GM13976 (cell line): ENCODE measurements around the gene VAMP2.

Source experiments
- DNase-seq: peaks from one replicate; pipeline ENCODE4 v3.0.0; 2012; ENCODE audit warnings: low spot score
- in situ Hi-C: fragments of 300-500 bp; cut with MboI; formaldehyde crosslinking; loops from one replicate; pipeline ENCODE4 v1.12.0; 2022; ENCODE audit warnings: low sequenced_read_pairs, mixed read lengths, inconsistent platforms; ENCODE audit not compliant: unreplicated experiment
- TF ChIP-seq, protein P1 (sequence below): IDR thresholded peaks from 2 replicates; pipeline ENCODE4 v1.5.1; 2012; ENCODE audit warnings: borderline replicate concordance, mild to moderate bottlenecking; ENCODE audit not compliant: insufficient read depth; ENCODE audit errors: extremely low read depth, missing control alignments, control extremely low read depth

VAMP2 gene

DNA sequence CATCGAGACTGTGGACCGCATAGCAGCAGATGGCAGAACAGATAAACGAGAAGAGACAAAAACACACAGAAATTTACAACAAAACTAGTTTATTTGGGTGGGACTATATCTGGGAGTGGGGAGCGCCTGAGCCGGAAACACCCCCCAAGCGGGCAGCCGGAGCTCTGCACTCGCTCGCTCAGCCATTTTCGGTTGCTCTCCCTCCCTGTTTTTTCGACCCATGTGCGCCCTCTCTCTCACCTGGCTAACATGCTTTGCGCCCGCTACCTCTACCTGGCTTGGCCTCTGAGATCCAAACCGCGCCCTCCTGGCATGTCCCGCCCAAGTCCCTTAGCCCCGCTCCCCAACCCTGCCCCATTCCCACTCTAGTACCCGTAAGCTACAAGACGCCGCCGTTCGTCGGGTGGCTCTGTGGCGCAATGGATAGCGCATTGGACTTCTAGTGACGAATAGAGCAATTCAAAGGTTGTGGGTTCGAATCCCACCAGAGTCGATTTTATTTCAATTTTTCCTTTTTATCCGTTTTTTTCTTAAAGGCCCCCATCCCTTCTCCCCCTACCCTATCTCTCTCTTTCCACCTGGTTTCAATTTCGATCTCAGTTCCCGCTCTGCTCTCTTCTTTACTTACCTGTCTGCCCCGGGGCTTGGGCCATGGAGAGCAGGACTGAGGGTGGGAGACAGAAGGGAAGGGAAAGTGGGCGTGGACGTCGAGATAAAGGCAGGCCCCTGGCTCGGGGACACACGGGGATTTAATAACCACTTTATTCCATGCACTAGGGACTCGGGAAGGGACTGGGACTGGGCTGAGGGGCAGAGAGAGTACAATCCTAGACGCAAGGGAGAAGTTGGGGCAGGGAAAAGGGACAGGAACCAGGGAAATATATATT is 42.0 kb downstream of the VAMP2 start:
- DNase-seq: peak; percentile 71
- TF ChIP-seq, protein P1, sequence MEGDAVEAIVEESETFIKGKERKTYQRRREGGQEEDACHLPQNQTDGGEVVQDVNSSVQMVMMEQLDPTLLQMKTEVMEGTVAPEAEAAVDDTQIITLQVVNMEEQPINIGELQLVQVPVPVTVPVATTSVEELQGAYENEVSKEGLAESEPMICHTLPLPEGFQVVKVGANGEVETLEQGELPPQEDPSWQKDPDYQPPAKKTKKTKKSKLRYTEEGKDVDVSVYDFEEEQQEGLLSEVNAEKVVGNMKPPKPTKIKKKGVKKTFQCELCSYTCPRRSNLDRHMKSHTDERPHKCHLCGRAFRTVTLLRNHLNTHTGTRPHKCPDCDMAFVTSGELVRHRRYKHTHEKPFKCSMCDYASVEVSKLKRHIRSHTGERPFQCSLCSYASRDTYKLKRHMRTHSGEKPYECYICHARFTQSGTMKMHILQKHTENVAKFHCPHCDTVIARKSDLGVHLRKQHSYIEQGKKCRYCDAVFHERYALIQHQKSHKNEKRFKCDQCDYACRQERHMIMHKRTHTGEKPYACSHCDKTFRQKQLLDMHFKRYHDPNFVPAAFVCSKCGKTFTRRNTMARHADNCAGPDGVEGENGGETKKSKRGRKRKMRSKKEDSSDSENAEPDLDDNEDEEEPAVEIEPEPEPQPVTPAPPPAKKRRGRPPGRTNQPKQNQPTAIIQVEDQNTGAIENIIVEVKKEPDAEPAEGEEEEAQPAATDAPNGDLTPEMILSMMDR: peak; percentile 12
- in situ Hi-C loops: no loop called here

DNA sequence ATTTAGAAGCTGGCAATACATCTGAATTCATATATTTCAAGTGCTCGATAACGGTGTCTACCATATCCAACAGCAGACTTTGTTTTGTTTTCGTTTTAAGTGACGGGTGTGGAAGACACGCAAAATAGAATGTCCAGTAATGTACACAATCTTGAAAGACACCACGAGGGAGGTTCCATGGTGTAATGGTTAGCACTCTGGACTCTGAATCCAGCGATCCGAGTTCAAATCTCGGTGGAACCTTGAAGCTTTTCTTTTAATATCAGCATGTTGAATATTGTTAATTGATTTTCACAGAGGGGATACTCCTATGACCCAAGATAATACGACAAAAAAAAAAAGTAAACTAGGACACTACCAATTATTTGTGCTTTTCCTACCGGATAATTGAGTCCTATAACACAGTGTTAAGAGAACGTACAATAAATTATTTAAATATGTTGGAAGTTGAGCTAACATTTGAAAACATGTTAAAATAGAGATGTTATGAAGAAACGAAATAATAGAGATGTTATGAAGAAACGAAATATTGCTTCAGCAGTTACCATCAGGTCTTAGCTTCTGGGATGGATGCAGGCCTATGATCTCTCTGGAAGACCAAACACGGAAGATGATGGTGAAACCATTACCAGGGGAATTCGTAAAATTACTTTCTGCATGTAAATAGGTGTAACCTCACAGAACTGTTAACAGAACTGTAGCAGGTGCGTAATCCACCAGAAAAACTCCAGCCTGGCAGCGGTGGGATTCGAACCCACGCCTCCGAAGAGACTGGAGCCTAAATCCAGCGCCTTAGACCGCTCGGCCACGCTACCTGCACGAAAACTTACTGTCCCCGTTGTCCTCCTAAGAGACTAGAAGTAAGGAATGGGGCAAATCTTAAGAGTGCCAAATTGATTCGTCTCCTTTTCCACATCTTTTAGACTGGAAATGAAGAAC is 42.9 kb downstream of the VAMP2 start:
- TF ChIP-seq, protein P1: no peak
- in situ Hi-C loops: no loop called here
- peak; percentile 67 for DNase-seq

DNA sequence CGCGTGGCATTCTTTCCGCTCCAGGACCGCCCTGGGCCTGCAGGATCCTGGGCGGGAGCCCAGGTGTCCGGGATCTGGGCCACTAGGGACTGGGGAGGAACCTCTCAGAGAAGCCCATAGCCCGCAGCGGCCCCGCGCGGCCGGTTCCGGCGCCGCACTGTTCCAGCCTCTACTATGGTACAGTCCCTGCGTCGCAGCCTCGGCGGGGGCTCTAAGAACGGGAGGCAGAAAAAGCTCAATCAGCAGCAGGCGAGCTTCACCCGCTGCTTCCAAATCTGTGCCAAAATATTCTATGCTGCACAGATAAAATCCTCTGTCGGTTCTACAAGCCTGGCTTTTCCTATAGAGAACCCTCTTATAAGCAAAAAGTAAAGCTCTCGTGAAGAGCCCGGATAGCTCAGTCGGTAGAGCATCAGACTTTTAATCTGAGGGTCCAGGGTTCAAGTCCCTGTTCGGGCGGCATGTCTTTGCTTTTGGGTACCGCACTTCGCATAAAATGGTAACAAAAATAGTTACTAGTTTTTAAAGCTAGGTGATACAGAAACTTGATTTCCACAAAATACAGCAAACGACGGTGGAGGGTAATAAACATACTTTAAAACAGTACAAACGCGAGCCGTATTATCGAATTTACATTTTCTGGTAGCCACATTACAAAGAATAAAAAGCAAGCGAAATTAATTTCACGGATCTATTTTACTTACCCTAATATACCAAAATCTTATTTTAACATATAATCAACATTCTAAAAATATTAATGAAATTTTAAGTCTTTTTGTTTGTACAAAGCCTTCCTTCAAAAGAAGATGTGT is 43.8 kb downstream of the VAMP2 start:
- TF ChIP-seq, protein P1: peak; percentile 69
- DNase-seq: peak; percentile 89
- in situ Hi-C loops: no loop called here

DNA sequence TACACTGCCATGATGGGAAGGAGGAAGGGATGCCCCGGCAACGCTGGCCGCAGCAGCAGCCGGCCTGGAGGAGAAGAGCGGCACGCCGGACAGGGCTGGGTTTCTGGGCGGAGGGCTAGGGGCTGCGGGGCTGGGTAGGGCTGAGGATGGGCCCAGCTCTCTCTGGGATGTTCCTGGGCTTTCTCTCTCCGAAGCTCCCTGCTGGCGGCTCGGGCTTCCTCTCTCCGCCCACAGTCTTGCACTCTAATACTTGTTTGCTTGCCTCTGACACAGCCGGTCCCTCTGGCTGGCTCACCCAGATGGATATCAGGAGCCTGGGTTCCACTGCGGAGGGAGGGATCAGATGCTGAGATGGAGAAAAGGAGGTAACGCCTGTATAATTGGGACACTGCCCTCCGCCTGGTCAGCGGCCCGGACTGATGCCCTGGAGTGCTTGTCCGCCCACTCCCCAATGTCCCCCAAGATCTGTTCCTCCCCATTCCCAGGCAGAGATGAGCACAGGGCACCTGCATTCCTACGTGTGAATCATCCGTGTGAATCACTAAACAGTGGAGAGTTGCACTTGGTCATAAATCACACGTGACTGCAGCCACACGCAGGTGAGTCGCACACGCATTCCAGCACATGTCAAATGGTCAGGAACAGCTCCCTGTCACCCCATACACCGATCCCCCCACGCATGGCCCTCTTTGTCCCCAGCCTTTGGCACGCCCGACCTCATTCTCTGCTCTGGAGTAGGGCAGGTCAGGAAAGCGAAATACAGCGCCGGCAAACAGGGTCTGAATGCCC is 44.6 kb downstream of the VAMP2 start, which contains the start of gene ALOXE3:
Gene ALOXE3, minus strand, starts transcription at position 535 of the 789 bp plus-strand sequence. Its CDS starts 524 bp downstream, at position 11.
- DNase-seq: peak; percentile 39
- TF ChIP-seq, protein P1: no peak
- in situ Hi-C loops: no loop called here

DNA sequence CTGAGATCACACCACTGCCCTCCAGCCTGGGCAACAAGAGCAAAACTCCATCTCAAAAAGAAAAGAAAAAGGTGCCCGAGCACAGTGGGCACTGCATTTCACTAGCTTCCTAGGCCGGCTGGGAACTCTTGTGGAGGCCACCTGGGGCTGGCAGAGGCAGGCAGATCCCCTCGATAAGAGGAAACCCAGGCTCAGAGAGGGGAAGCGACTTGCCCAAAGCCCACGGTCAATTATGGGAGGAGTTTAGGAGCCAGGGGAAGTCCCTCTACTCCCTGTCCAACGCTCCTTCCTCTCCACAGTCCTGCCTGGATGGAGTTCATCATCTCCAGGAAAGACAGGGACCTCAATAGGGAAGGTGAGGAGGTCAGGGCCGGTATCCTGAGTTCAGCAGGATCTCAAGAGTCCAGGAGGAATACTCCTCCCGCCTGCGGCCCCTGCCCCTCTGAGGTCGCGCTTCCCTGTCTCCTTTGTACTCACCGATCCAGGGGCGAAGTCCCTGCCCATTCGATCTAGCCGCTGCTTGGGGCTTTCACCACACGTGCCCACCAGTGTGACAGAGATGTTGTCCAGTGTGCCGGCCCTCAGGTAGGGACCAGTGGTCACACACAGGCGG is 45.3 kb downstream of the VAMP2 start:
- TF ChIP-seq, protein P1: no peak
- in situ Hi-C loops: no loop called here
- DNase-seq: no peak
